OCI-LY3 (cell line): ENCODE results near the gene FRMD4A.

Source experiments
- H2AFZ ChIP-seq: fragments of 200-600, 300-600 bp; shearing (Covaris generic); 2 replicates; pipeline ENCODE4 v1.6.0; 2014; ENCODE audit warnings: antibody characterized with exemption, low read depth, low read length
- H3K27ac ChIP-seq: fragments of 200-600, 300-600 bp; sonication (generic); 2 replicates; pipeline ENCODE4 v1.5.1; 2014; ENCODE audit warnings: mild to moderate bottlenecking, low read length, moderate library complexity, mixed read lengths
- H3K27me3 ChIP-seq: fragments of 200-600, 300-600 bp; sonication (generic); 2 replicates; pipeline ENCODE4 v1.6.1; 2014; ENCODE audit warnings: low read depth, low read length, mixed read lengths
- H3K36me3 ChIP-seq: fragments of 200-600, 300-600 bp; sonication (generic); replicated peaks from 2 replicates; pipeline ENCODE3; 2014; ENCODE audit warnings: low read depth, low read length, mixed read lengths
- H3K4me1 ChIP-seq: fragments of 300-600, 200-600 bp; sonication (generic); 2 replicates; pipeline ENCODE4 v1.6.1; 2014; ENCODE audit warnings: low read length, mixed read lengths
- H3K4me2 ChIP-seq: fragments of 200-600, 300-600 bp; sonication (generic); 2 replicates; pipeline ENCODE4 v1.6.1; 2014; ENCODE audit warnings: low read length, mixed read lengths
- H3K4me3 ChIP-seq: fragments of 300-600, 200-600 bp; sonication (generic); 2 replicates; pipeline ENCODE4 v1.5.1; 2014; ENCODE audit warnings: antibody characterized with exemption, mild to moderate bottlenecking, low read length, moderate library complexity
- H3K79me2 ChIP-seq: fragments of 300-600, 200-600 bp; shearing (Covaris generic); 2 replicates; pipeline ENCODE4 v1.6.1; 2014; ENCODE audit warnings: mild to moderate bottlenecking, low read length, mixed read lengths
- H3K9ac ChIP-seq: fragments of 300-600, 200-600 bp; shearing (Covaris generic); 2 replicates; pipeline ENCODE4 v1.6.0; 2014; ENCODE audit warnings: mild to moderate bottlenecking, low read length, moderate library complexity
- H3K9me3 ChIP-seq: fragments of 200-600, 300-600 bp; shearing (Covaris generic); 2 replicates; pipeline ENCODE4 v1.6.1; 2014; ENCODE audit warnings: low read length, mixed read lengths; ENCODE audit not compliant: insufficient read depth
- H4K20me1 ChIP-seq: fragments of 200-600, 300-600 bp; sonication (generic); 2 replicates; pipeline ENCODE4 v1.6.1; 2016; ENCODE audit warnings: low read length, mixed read lengths; ENCODE audit not compliant: insufficient read depth
- CTCF ChIP-seq: fragments of 200-600, 300-600 bp; sonication (generic); IDR thresholded peaks from 2 replicates; pipeline ENCODE4 v1.5.1; 2014; ENCODE audit warnings: antibody characterized with exemption, low read length, low read depth
- EZH2phosphoT487 ChIP-seq: fragments of 200-600 bp; shearing (Covaris generic); IDR thresholded peaks from 2 replicates; pipeline ENCODE4 v1.6.1; 2018; ENCODE audit warnings: antibody characterized with exemption, mixed run types, low read depth

The FRMD4A gene

GRCh38 chr10:14185316-14186045 lies 145.2 kb downstream of the FRMD4A start:
- Histone ChIP-seq H3K27me3 (peaks cover 8% of the 10 kb centered on the region; the same call in 1 of the 2 replicates), H4K20me1 (no peaks in the 10 kb centered on the region), H3K4me3 (no peak overlapping the region), H2AFZ (no peak overlapping the region), H3K27ac (no peak overlapping the region), H3K4me2 (0 out of 2 replicates have a peak overlapping the region, but pooled peaks have one; percentile 6), H3K9me3 (no peaks in the 10 kb centered on the region), H3K4me1 (peaks cover 6% of the 10 kb centered on the region), H3K9ac (no peak overlapping the region), H3K79me2 (no peaks in the 10 kb centered on the region), H3K36me3 (no peaks in the 10 kb centered on the region)
- TF ChIP-seq EZH2phosphoT487 (no peak), CTCF (no peak)

- no peak overlapping the region for H3K4me3 ChIP-seq
- peaks cover 6% of the 10 kb centered on the region for H3K4me1 ChIP-seq
- peaks cover 8% of the 10 kb centered on the region; the same call in 1 of the 2 replicates for H3K27me3 ChIP-seq
- H3K79me2 ChIP-seq, result no peaks in the 10 kb centered on the region
- H3K36me3 ChIP-seq, result no peaks in the 10 kb centered on the region
- TF ChIP-seq CTCF, result no peak
- TF ChIP-seq EZH2phosphoT487, result no peak
- H4K20me1 ChIP-seq, result no peaks in the 10 kb centered on the region
- H3K9me3 ChIP-seq, result no peaks in the 10 kb centered on the region
- H2AFZ ChIP-seq, result no peak overlapping the region
- H3K27ac ChIP-seq, result no peak overlapping the region
- 0 out of 2 replicates have a peak overlapping the region, but pooled peaks have one; percentile 6 for H3K4me2 ChIP-seq
- H3K9ac ChIP-seq, result no peak overlapping the region
Observed at GRCh38 chr10:14184841-14185315, 145.8 kb downstream of the FRMD4A start.

GRCh38 chr10:14182781-14183180 lies 147.9 kb downstream of the FRMD4A start:
- Histone ChIP-seq H3K27me3 (peaks cover 8% of the 10 kb centered on the region; the same call in 1 of the 2 replicates), H3K79me2 (no peaks in the 10 kb centered on the region), H2AFZ (no peak overlapping the region), H3K4me2 (no peak overlapping the region), H3K27ac (no peak overlapping the region), H3K4me1 (peaks cover 6% of the 10 kb centered on the region), H3K9me3 (no peaks in the 10 kb centered on the region), H4K20me1 (no peaks in the 10 kb centered on the region), H3K9ac (no peak overlapping the region), H3K4me3 (no peak overlapping the region), H3K36me3 (no peaks in the 10 kb centered on the region)
- TF ChIP-seq CTCF, result no peak
- no peak for TF ChIP-seq EZH2phosphoT487

GRCh38 chr10:14181567-14181936 lies 149.2 kb downstream of the FRMD4A start:
- no peaks in the 10 kb centered on the region for H3K9me3 ChIP-seq
- H3K9ac ChIP-seq, result no peak overlapping the region
- H3K27me3 ChIP-seq, result peaks cover 8% of the 10 kb centered on the region; the same call in 1 of the 2 replicates
- H4K20me1 ChIP-seq, result no peaks in the 10 kb centered on the region
- no peak overlapping the region for H3K27ac ChIP-seq
- peaks cover 6% of the 10 kb centered on the region for H3K4me1 ChIP-seq
- H3K4me3 ChIP-seq, result no peak overlapping the region
- H3K4me2 ChIP-seq, result no peak overlapping the region
- TF ChIP-seq CTCF (no peak), EZH2phosphoT487 (no peak)
- no peaks in the 10 kb centered on the region for H3K36me3 ChIP-seq
- no peaks in the 10 kb centered on the region for H3K79me2 ChIP-seq
- no peak overlapping the region for H2AFZ ChIP-seq
